Endothelial cell of umbilical vein (primary cell): Measurements from ENCODE around the gene AIM2. TPM values are rescaled to one million over a fixed set of nuclear protein-coding genes. Genes with fewer than 3 reads are reported as not detected.

Experiments
- BruUV-seq: library from RNA; stranded (reverse); fragments of 400-500 nt; replicated peaks from 2 replicates; lab custom pipeline; 2021; lab: Mats Ljungman, UMichigan
- CTCF ChIA-PET: fragments of 300-600, 350-600 bp; sonication (Branson Sonifier 250); formaldehyde crosslinking; loops from one replicate; lab custom pipeline; 2021; ENCODE audit warnings: antibody characterized with exemption, inconsistent platforms; lab: Charles Lee
- POLR2A ChIA-PET: fragments of 300-600, 350-600 bp; sonication (Branson Sonifier 250); formaldehyde crosslinking; loops from one replicate; lab custom pipeline; 2021; ENCODE audit warnings: antibody characterized with exemption, inconsistent platforms; lab: Charles Lee
- DNase-seq: peaks from one replicate; pipeline ENCODE4 v3.0.0-alpha.2; 2011; ENCODE audit warnings: low read depth, low spot score
- FAIRE-seq: peaks from 2 replicates; lab custom pipeline; 2011; peaks lifted over from hg19 to GRCh38; lab: Jason Lieb, UNC
- H2AFZ ChIP-seq: 2 replicates; pipeline ENCODE4 v1.6.0; 2012; ENCODE audit warnings: low read depth, low read length, control low read depth, inconsistent platforms
- H3K27ac ChIP-seq: 2 replicates; pipeline ENCODE4 v1.5.1; 2011; ENCODE audit warnings: low read depth, mild to moderate bottlenecking, control low read depth, low read length, moderate library complexity; ENCODE audit not compliant: insufficient read depth
- H3K27me3 ChIP-seq, 2 experiments: 2 replicates each; pipeline versions ENCODE4 v1.6.0 to v1.6.1; 2011; ENCODE audit warnings: low read length in 2 of 2, mixed read lengths in 1 of 2; ENCODE audit not compliant: control insufficient read depth in 2 of 2, insufficient read depth in 2 of 2
- H3K36me3 ChIP-seq, 2 experiments: 2 replicates in 1 of 2; 3 replicates in 1 of 2; pipeline ENCODE4 v1.5.1; 2011; ENCODE audit warnings: low read length in 2 of 2, mild to moderate bottlenecking in 1 of 2, moderate library complexity in 1 of 2; ENCODE audit not compliant: control insufficient read depth in 2 of 2, insufficient read depth in 2 of 2; ENCODE audit errors: extremely low read depth in 1 of 2
- H3K4me1 ChIP-seq: 3 replicates; pipeline ENCODE4 v1.5.1; 2011; ENCODE audit warnings: mild to moderate bottlenecking, low read length; ENCODE audit not compliant: control insufficient read depth, insufficient read depth; ENCODE audit errors: extremely low read depth
- H3K4me2 ChIP-seq: 2 replicates; pipeline ENCODE4 v1.6.1; 2011; ENCODE audit warnings: low read length, control low read depth, mixed read lengths; ENCODE audit not compliant: insufficient read depth
- H3K4me3 ChIP-seq, 3 experiments: fragments of 200-600 bp in 1 of 3; sonication (generic), shearing (Covaris generic) in 1 of 3; replicated peaks in 1 of 3; 2 replicates each; pipeline ENCODE4 v1.5.1; 2011 to 2016; ENCODE audit warnings: control low read depth in 3 of 3, low read length in 3 of 3, mild to moderate bottlenecking in 2 of 3, inconsistent platforms in 1 of 3, low read depth in 1 of 3, moderate library complexity in 1 of 3; ENCODE audit not compliant: insufficient read depth in 1 of 3
- H3K79me2 ChIP-seq: 2 replicates; pipeline ENCODE4 v1.6.0; 2012; ENCODE audit warnings: low read length, inconsistent platforms; ENCODE audit not compliant: control insufficient read depth, insufficient read depth
- H3K9ac ChIP-seq: replicated peaks from 2 replicates; pipeline ENCODE3; 2011; ENCODE audit warnings: low read length, control low read depth; ENCODE audit not compliant: insufficient read depth; ENCODE audit errors: extremely low read depth
- H3K9me1 ChIP-seq: replicated peaks from 3 replicates; pipeline ENCODE4 v1.6.0; 2011; ENCODE audit warnings: mild to moderate bottlenecking, low read length; ENCODE audit not compliant: control insufficient read depth, insufficient read depth; ENCODE audit errors: extremely low read depth
- H3K9me3 ChIP-seq: replicated peaks from 2 replicates; pipeline ENCODE4 v1.5.1; 2012; ENCODE audit warnings: low read length, inconsistent platforms; ENCODE audit not compliant: control insufficient read depth, insufficient read depth
- H4K20me1 ChIP-seq: replicated peaks from 2 replicates; pipeline ENCODE3; 2011; ENCODE audit warnings: mild to moderate bottlenecking, low read length; ENCODE audit not compliant: control insufficient read depth, insufficient read depth; ENCODE audit errors: extremely low read depth
- CTCF ChIP-seq, 2 donors: IDR thresholded peaks; 1 replicate in 1 of 2; 2 replicates in 1 of 2; pipeline ENCODE4 v1.5.1; 2011; ENCODE audit warnings: low read length in 2 of 2, mild to moderate bottlenecking in 2 of 2, moderate library complexity in 2 of 2, control low read depth in 1 of 2, inconsistent platforms in 1 of 2, low read depth in 1 of 2; ENCODE audit not compliant: insufficient read depth in 1 of 2; ENCODE audit errors: extremely low read depth in 1 of 2
- EZH2 ChIP-seq: IDR thresholded peaks from 2 replicates; pipeline ENCODE4 v1.6.1; 2012; ENCODE audit warnings: borderline replicate concordance, low read depth, mild to moderate bottlenecking, moderate library complexity, low read length, inconsistent platforms; ENCODE audit not compliant: severe bottlenecking
- FOS ChIP-seq: IDR thresholded peaks from 2 replicates; pipeline ENCODE4 v1.6.1; 2011; ENCODE audit warnings: mild to moderate bottlenecking, low read length, moderate library complexity, borderline replicate concordance; ENCODE audit not compliant: insufficient read depth
- GATA2 ChIP-seq: IDR thresholded peaks from 2 replicates; pipeline ENCODE4 v1.7.0; 2011; ENCODE audit warnings: low read depth, mild to moderate bottlenecking, moderate library complexity, mixed read lengths, low read length; ENCODE audit not compliant: insufficient read length, insufficient read depth
- JUN ChIP-seq: IDR thresholded peaks from 2 replicates; pipeline ENCODE4 v1.6.1; 2011; ENCODE audit warnings: borderline replicate concordance, low read depth; ENCODE audit not compliant: insufficient read length, insufficient read depth
- MAX ChIP-seq: IDR thresholded peaks from 2 replicates; pipeline ENCODE4 v1.6.1; 2011; ENCODE audit not compliant: insufficient read depth, insufficient read length
- MYC ChIP-seq: IDR thresholded peaks from one replicate; pipeline ENCODE4 v1.6.1; 2011; ENCODE audit warnings: mild to moderate bottlenecking, low read depth, low read length
- POLR2A ChIP-seq: IDR thresholded peaks from 2 replicates; pipeline ENCODE4 v1.6.1; 2012; ENCODE audit warnings: low read depth, mild to moderate bottlenecking, control low read depth, low read length
- POLR2AphosphoS5 ChIP-seq: IDR thresholded peaks from 2 replicates; pipeline ENCODE4 v1.6.1; 2012; ENCODE audit warnings: low read depth, mild to moderate bottlenecking, control low read depth, low read length, moderate library complexity; ENCODE audit not compliant: insufficient read depth
- dilution Hi-C: fragments of 300-500 bp; cut with MboI; formaldehyde crosslinking; loops from one replicate; pipeline ENCODE4 v1.15.0; 2019; ENCODE audit warnings: low sequenced_read_pairs; ENCODE audit not compliant: extremely low pct_ligation_motif_present
- intact Hi-C: fragments of 100-400 bp; cut with micrococcal nuclease; formaldehyde crosslinking; loops from one replicate; pipeline ENCODE4 v1.10.0; 2022
- polyA plus RNA-seq, 4 experiments: library from polyadenylated mRNA; depleted of rRNA in 3 of 4; stranded (reverse) in 3 of 4; unstranded in 1 of 4; fragments of >200 nt; gene quantifications; 2 replicates each; pipeline versions ENCODE4 v1.2.1 to v1.2.3, GENCODE V29; 2011 to 2012; ENCODE audit warnings: missing spikeins in 1 of 4
- total RNA-seq: library from RNA; stranded (reverse); gene quantifications from 2 replicates; pipeline ENCODE4 v1.2.3, GENCODE V29; 2021

The AIM2 gene
- total and polyA plus RNA-seq, 2 donors (not counting 3 experiments of a cell fraction or from before 2014, with no cell fraction given): not detected

- no TSS peak for BruUV-seq
- TF ChIP-seq JUN (no peak), CTCF (IDR thresholded peaks at IDR 0.05; ENCODE audit: extremely low read depth in 1 of 2, insufficient read depth in 1 of 2, low read depth in 1 of 2, low read length in 2 of 2) (no peak), MAX (no peak), EZH2 (no peak), POLR2A (no peak), FOS (no peak), MYC (no peak), POLR2AphosphoS5 (no peak), GATA2 (no peak)
- intact Hi-C loops: no loop called here
- dilution Hi-C loops: no loop called here
- DNase-seq (no peak), FAIRE-seq (no peak)
- H4K20me1 ChIP-seq: no peaks in the 10 kb centered on the region
- no peak overlapping the region for H3K4me3 ChIP-seq
- H3K27ac ChIP-seq: peak overlapping the region; percentile 75
- H3K4me1 ChIP-seq: peaks cover 35% of the 10 kb centered on the region
- H3K4me2 ChIP-seq: peak overlapping the region; percentile 68
- H2AFZ ChIP-seq: no peak overlapping the region
- no peaks in the 10 kb centered on the region for H3K27me3 ChIP-seq
- H3K9me1 ChIP-seq: no peaks in the 10 kb centered on the region
- ChIA-PET CTCF (no interaction called here), POLR2A (no interaction called here)
- H3K36me3 ChIP-seq: no peaks in the 10 kb centered on the region
- no peaks in the 10 kb centered on the region for H3K79me2 ChIP-seq
- H3K9me3 ChIP-seq: no peaks in the 10 kb centered on the region
- H3K9ac ChIP-seq: no peak overlapping the region
Observed at GRCh38 chr1:159091180-159091560, 14.6 kb upstream of the AIM2 start.
